ENCODE measurements around the gene ZDHHC5. TPM values are rescaled to one million over a fixed set of nuclear protein-coding genes. Genes with fewer than 3 reads are reported as not detected.

The ZDHHC5 gene
- total RNA-seq, 1 experiment from 2014 or later = 64.1 TPM

DNA sequence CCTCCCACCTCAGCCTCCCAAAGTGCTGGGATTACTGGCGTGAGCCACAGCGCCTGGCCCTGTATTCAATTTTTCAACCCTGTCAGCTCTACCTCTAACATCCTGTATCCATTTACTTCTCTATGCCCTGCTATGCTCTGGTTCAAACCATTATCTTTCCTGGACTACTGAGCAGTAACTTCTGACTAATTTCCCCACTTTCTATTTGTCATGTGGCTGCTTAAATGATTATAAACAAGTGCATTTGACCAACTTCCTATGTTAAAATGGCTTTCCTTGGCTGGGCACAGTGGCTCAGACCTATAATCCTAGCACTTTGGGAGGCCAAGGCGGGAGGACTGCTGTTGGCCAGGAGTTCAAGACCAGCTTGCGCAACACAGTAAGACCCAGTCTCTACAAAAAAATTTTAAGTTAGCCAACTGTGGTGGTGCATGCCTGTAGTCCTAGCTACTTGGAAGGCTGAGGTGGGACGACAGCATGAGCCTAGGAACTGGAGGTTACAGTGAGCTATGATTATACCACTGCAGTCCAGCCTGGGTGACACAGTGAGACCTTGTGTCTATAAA, 42.0 kb downstream of the ZDHHC5 start:
- Histone ChIP-seq H3K27ac (ENCODE audit: low read depth, low read length) (no peak overlapping the region), H3K9ac (ENCODE audit: low read length) (no peak overlapping the region), H3K79me2 (ENCODE audit: insufficient read depth, low read length) (peaks cover 59% of the 10 kb centered on the region), H3K9me2 (ENCODE audit: insufficient read depth) (no peaks in the 10 kb centered on the region), H2AFZ (ENCODE audit: low read depth, low read length, poor library complexity, severe bottlenecking) (no peak overlapping the region), H3K4me2 (ENCODE audit: low read length) (no peak overlapping the region), H3K36me3 (ENCODE audit: control insufficient read depth in 1 of 2, insufficient read depth in 2 of 2, low read length in 2 of 2) (no peaks in the 10 kb centered on the region), H3K4me1 (ENCODE audit: control insufficient read depth in 1 of 2, insufficient read depth in 2 of 2, low read length in 2 of 2) (peaks cover 18 to 22% of the 10 kb centered on the region in 2 experiments), H3K4me3 (replicated peaks in 1 of 2; ENCODE audit: low read depth in 1 of 2, low read length in 2 of 2) (no peak overlapping the region), H3K27me3 (ENCODE audit: insufficient read depth, low read length) (no peaks in the 10 kb centered on the region), H3K9me3 (ENCODE audit: control insufficient read depth in 1 of 2, insufficient read depth in 1 of 2, low read depth in 1 of 2, low read length in 2 of 2) (no peaks in the 10 kb centered on the region), H4K20me1 (ENCODE audit: insufficient read depth) (no peaks in the 10 kb centered on the region)
- ChIA-PET POLR2A (no interaction called here), RAD21 (ENCODE audit: low non-redundant PET in 1 of 2, low total read pairs in 2 of 2, uncharacterized antibody in 2 of 2, unreplicated experiment in 2 of 2) (no interaction called here), CTCF (no interaction called here)
- BruUV-seq (replicated peaks) = no TSS peak
- ATAC-seq (no peak), DNase-seq (ENCODE audit: low read depth, low spot score) (no peak)
- intact Hi-C loops (cut with micrococcal nuclease) = loop anchor here (5.0 kb wide), 1 partner anchor 867 kb away; the partner anchor contains the start of genes LPXN and ZFP91
- no peak for TF ChIP-seq YY1 (IDR thresholded peaks at IDR 0.05; ENCODE audit: extremely low read depth, insufficient replicate concordance, low read depth, low read length)
- TF ChIP-seq SIN3A (IDR thresholded peaks at IDR 0.05; ENCODE audit: low read depth) = no peak
- TF ChIP-seq, protein P1, sequence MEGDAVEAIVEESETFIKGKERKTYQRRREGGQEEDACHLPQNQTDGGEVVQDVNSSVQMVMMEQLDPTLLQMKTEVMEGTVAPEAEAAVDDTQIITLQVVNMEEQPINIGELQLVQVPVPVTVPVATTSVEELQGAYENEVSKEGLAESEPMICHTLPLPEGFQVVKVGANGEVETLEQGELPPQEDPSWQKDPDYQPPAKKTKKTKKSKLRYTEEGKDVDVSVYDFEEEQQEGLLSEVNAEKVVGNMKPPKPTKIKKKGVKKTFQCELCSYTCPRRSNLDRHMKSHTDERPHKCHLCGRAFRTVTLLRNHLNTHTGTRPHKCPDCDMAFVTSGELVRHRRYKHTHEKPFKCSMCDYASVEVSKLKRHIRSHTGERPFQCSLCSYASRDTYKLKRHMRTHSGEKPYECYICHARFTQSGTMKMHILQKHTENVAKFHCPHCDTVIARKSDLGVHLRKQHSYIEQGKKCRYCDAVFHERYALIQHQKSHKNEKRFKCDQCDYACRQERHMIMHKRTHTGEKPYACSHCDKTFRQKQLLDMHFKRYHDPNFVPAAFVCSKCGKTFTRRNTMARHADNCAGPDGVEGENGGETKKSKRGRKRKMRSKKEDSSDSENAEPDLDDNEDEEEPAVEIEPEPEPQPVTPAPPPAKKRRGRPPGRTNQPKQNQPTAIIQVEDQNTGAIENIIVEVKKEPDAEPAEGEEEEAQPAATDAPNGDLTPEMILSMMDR (IDR thresholded peaks at IDR 0.05 in 2 of 3, conservative IDR thresholded peaks at IDR 0.05 in 1 of 3; ENCODE audit: borderline replicate concordance in 1 of 3, insufficient read depth in 1 of 3, low read depth in 2 of 3, low read length in 2 of 3) = no peak
- no peak for TF ChIP-seq CBX3 (IDR thresholded peaks at IDR 0.05; ENCODE audit: low read depth)
- TF ChIP-seq POLR2A (IDR thresholded peaks at IDR 0.05; ENCODE audit: borderline replicate concordance, extremely low read depth, insufficient read depth, insufficient read length) = no peak
- TF ChIP-seq CEBPB (IDR thresholded peaks at IDR 0.05; ENCODE audit: low read depth) = no peak
- no peak for TF ChIP-seq FOSL1 (IDR thresholded peaks at IDR 0.05; ENCODE audit: low read depth)
- TF ChIP-seq EZH2phosphoT487 (IDR thresholded peaks at IDR 0.05; ENCODE audit: borderline replicate concordance) = no peak
- TF ChIP-seq SP1 (IDR thresholded peaks at IDR 0.05; ENCODE audit: low read depth) = no peak
- no peak for TF ChIP-seq JUND (IDR thresholded peaks at IDR 0.05)
- no peak for TF ChIP-seq ZNF274 (IDR thresholded peaks at IDR 0.05; ENCODE audit: low read depth, low read length)
- TF ChIP-seq EZH2 (IDR thresholded peaks at IDR 0.05) = no peak

Measured in HCT116 (cell line).